Ovary (tissue), 9 donors: ENCODE measurements around the gene TMEM121. TPM values are rescaled to one million over a fixed set of nuclear protein-coding genes. Genes with fewer than 3 reads are reported as not detected.

Experiments used
- DNase-seq, 5 donors: peaks; one replicate each; pipeline ENCODE4 v3.0.0-alpha.2; 2019 to 2020
- H3K27ac ChIP-seq, 2 donors: fragments of 200-600 bp; one replicate each; pipeline versions ENCODE4 v1.5.1 to v1.8.0; 2019 to 2022
- H3K27me3 ChIP-seq: fragments of 200-600 bp; one replicate; pipeline ENCODE4 v1.8.0; 2022
- H3K36me3 ChIP-seq: fragments of 200-600 bp; sonication (generic); one replicate; pipeline ENCODE4 v1.5.1; 2019
- H3K4me1 ChIP-seq: one replicate; pipeline ENCODE4 v1.8.1; 2013; ENCODE audit warnings: mild to moderate bottlenecking, moderate library complexity; ENCODE audit not compliant: insufficient read depth
- H3K4me3 ChIP-seq: fragments of 200-600 bp; sonication (generic); one replicate; pipeline ENCODE4 v1.5.1; 2017
- H3K9me3 ChIP-seq, 2 donors: fragments of 200-600 bp in 1 of 2; sonication (generic) in 1 of 2; one replicate each; pipeline versions ENCODE4 v1.5.1 to v1.8.1; 2013 to 2019; ENCODE audit warnings: mild to moderate bottlenecking in 1 of 2, moderate library complexity in 1 of 2
- EP300 ChIP-seq: sonication (generic); formaldehyde crosslinking; IDR thresholded peaks from one replicate; pipeline ENCODE4 v1.6.1; 2017; ENCODE audit warnings: antibody characterized with exemption
- POLR2A ChIP-seq: fragments of 450-650 bp; IDR thresholded peaks from one replicate; pipeline ENCODE4 v1.6.1; 2017; ENCODE audit warnings: antibody characterized with exemption, mild to moderate bottlenecking, moderate library complexity
- WGBS, 3 donors: extraction: QIAGEN DNeasy Blood & Tissue Kit in 1 of 3; methylation state at CpG; one replicate each; pipeline versions ENCODE4 v1.1.5 to v1.1.7; 2013 to 2017; 5-methylcytosine and 5-hydroxymethylcytosine counted together
- intact Hi-C, 4 donors: fragments of 100-400 bp; cut with DNase I; formaldehyde crosslinking; loops; one replicate each; pipeline versions ENCODE4 v1.11.0 to v1.15.1; 2022 to 2023
- polyA plus RNA-seq, 2 donors: library from polyadenylated mRNA; stranded (reverse); fragments of 200-250 nt in 1 of 2; fragments of 350-450 nt in 1 of 2; fragmentation: Illumina TruSeq in 1 of 2; extraction: RNeasy Lipid Tissue Mini Kit (QIAGEN cat#74804) in 1 of 2; gene quantifications; one replicate each; pipeline ENCODE4 v1.2.3, GENCODE V29; 2013 to 2014
- total RNA-seq, 7 donors: library from RNA; depleted of rRNA in 2 of 7; stranded (reverse); fragments of >200 nt in 2 of 7; fragmentation: NEBNext Ultra II Directional in 3 of 7; extraction: Animal tissue kit (Norgen Biotek cat#: 25700) in 3 of 7; gene quantifications; one replicate each; pipeline versions ENCODE4 v1.1.0 to v1.2.4, GENCODE V29; 2016 to 2023
- TF ChIP-seq, protein P1 (sequence below), 3 donors: fragments of 450-650 bp in 2 of 3; fragments of 200-600 bp in 1 of 3; IDR thresholded peaks; one replicate each; pipeline versions ENCODE4 v1.5.1 to v1.8.0; 2016 to 2022; ENCODE audit warnings: antibody characterized with exemption in 3 of 3, mild to moderate bottlenecking in 1 of 3
- donor health status: DM: no; HTN: no; CAD: no; lungs with moderate emphysema.
- donor health status: DM: no; HTN: no; CAD: no.
- donor health status: Bipolar disorder and iron deficiency.
- donor health status: DM: yes; HTN: yes; CAD: no.
- donor health status: DM: no; HTN: no; CAD: no.
- donor health status: DM: yes; HTN: yes; CAD: no.

Gene TMEM121
- total and polyA plus RNA-seq, 9 donors = 3.3 to 9.0 (median 4.1) TPM; not detected in 1

DNA sequence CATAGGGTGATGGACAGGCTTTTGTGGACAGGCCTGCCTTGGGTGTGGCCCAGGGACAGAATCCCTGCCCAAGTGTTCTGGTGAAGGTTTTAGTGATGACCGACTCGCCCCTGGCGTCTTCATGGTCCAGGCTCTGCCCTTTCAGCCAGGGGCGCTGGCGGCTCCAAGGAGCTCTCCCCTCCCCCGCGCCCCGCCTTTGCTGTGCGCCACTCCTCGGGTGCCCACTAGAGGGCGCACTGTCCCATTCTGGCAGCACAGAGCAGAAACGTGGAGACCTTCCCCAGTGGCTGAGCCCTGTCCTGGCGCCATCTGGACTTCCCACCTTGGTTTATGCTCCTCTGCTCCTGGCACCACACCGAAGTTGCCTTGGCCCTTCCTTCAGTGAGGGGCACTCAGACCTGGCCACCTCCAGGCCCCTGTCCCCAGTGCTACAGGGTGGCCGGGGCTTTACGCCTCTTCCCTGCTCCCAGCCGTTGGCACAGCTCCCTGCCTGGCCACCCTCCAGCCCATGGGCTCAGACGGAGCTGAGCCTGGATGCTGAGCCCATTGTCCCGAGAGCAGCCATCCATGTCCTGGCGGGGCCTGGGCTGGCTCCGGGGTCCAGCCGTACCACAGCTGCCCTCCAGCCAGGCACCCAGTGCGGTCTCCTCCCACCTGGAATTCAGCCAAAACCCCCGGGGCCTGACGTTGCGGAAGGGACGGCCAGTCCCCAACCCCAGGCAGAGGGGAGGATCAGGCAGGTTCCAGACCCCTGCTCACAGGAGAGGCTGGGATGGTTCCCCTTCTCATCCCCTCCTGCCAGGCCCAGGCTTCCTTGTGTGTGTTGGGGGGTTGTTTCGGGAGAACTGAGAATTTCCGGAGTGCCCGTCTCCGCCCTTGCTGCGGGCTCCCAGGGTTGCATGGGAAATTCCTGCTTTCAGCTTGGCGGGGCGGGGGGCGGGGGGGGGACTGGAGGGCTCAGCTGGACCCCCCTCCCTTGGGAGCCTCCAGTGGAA is 45.3 kb upstream of the TMEM121 start:
- no peaks in the 10 kb centered on the region for H3K27me3 ChIP-seq
- 0 to 1% (median 1%) methylated on average over 23 to 35 of the region's 35 CpGs for WGBS, 3 donors
- H3K4me1 ChIP-seq = peaks cover 19% of the 10 kb centered on the region
- intact Hi-C loops = no loop called here
- no peaks in the 10 kb centered on the region for H3K9me3 ChIP-seq
- no peak for TF ChIP-seq EP300
- peak; percentile 55 for TF ChIP-seq POLR2A
- TF ChIP-seq, protein P1, sequence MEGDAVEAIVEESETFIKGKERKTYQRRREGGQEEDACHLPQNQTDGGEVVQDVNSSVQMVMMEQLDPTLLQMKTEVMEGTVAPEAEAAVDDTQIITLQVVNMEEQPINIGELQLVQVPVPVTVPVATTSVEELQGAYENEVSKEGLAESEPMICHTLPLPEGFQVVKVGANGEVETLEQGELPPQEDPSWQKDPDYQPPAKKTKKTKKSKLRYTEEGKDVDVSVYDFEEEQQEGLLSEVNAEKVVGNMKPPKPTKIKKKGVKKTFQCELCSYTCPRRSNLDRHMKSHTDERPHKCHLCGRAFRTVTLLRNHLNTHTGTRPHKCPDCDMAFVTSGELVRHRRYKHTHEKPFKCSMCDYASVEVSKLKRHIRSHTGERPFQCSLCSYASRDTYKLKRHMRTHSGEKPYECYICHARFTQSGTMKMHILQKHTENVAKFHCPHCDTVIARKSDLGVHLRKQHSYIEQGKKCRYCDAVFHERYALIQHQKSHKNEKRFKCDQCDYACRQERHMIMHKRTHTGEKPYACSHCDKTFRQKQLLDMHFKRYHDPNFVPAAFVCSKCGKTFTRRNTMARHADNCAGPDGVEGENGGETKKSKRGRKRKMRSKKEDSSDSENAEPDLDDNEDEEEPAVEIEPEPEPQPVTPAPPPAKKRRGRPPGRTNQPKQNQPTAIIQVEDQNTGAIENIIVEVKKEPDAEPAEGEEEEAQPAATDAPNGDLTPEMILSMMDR (IDR thresholded peaks at IDR 0.05) = peak; percentile 97 to 99 (median 98)
- H3K27ac ChIP-seq = peak overlapping the region in 1 of 2 donors; percentile 54
- H3K4me3 ChIP-seq = peak overlapping the region; percentile 38
- peak; percentile 81 to 95 (median 92) for DNase-seq
- no peaks in the 10 kb centered on the region for H3K36me3 ChIP-seq

DNA sequence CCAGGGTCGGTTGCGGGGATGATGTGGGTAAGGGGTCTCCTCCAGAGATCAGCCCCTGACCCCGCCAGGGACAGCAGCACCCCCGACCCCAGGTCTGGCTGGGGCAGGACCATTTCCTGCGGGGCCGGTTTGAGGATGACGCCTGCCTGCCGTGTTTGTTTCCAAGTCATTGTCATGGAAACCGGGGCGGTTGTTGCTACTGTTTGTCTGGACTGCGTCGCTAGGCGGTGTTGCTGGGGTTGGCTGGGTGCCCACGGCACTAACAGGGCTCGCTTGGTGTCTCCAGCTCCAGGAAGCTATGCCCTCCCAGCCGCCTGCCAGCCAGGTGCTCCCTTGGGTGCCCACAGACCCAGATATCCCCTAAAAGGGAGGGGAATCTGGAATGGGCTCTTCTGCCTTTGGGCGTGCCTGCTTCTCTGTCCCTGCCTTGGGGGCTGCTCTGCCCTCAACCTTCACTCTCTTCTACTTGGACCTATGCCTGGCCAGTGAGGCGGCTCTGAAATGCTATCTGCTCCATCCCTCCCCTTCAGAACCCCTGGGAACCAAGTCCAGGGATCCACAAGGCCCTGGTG is 44.4 kb upstream of the TMEM121 start:
- peak; percentile 79 to 95 (median 90) for DNase-seq
- intact Hi-C loops = no loop called here
- H3K27ac ChIP-seq = peak overlapping the region in 1 of 2 donors; percentile 54
- H3K27me3 ChIP-seq = no peaks in the 10 kb centered on the region
- 1 to 2% (median 1%) methylated on average over 18 of the region's 18 CpGs for WGBS, 3 donors
- H3K36me3 ChIP-seq = no peaks in the 10 kb centered on the region
- TF ChIP-seq POLR2A = no peak
- TF ChIP-seq EP300 = peak; percentile 34
- TF ChIP-seq, protein P1 (IDR thresholded peaks at IDR 0.05) = peak in 1 of 3 donors; percentile 22
- peaks cover 15% of the 10 kb centered on the region for H3K4me1 ChIP-seq
- H3K4me3 ChIP-seq = peak overlapping the region; percentile 38
- no peaks in the 10 kb centered on the region for H3K9me3 ChIP-seq

DNA sequence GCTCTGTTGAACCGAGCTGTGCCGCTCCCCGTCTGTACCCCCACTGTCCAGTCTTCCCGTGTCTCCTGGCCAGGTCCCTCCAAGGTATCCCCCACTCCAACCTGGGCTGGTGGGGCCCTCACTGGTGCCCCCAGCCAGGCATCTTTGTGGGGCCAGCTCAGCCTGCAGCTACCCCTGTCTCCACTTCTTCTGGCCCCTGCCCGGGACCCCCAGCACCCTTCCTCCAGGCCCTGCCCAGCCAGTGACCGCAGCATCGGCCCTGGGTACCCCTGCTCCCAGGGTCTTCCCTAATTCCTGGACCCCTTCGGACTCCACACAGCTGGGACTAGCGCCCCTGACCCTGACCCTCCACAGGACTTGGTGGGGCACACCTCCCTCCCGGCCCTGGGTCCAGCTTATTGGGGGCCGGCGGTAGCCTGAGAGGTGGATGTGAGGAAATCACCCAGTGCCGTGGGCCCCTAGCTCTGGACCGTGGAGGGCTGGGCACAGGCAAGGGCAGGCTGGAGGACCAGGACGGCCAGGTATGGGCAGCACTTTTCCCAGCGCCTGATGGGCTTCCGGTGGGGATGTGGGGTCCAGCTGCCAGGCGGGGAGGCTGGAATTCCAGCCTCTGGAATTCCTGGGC is 43.8 kb upstream of the TMEM121 start:
- TF ChIP-seq POLR2A (no peak), EP300 (no peak)
- TF ChIP-seq, protein P1 (IDR thresholded peaks at IDR 0.05) = no peak
- DNase-seq = no peak
- Histone ChIP-seq H3K9me3 (no peaks in the 10 kb centered on the region), H3K4me1 (peaks cover 15% of the 10 kb centered on the region), H3K36me3 (no peaks in the 10 kb centered on the region), H3K4me3 (no peak overlapping the region), H3K27me3 (no peaks in the 10 kb centered on the region), H3K27ac (no peak overlapping the region)
- intact Hi-C loops = no loop called here
- 69 to 74% (median 73%) methylated on average over 17 to 18 of the region's 18 CpGs for WGBS, 3 donors

DNA sequence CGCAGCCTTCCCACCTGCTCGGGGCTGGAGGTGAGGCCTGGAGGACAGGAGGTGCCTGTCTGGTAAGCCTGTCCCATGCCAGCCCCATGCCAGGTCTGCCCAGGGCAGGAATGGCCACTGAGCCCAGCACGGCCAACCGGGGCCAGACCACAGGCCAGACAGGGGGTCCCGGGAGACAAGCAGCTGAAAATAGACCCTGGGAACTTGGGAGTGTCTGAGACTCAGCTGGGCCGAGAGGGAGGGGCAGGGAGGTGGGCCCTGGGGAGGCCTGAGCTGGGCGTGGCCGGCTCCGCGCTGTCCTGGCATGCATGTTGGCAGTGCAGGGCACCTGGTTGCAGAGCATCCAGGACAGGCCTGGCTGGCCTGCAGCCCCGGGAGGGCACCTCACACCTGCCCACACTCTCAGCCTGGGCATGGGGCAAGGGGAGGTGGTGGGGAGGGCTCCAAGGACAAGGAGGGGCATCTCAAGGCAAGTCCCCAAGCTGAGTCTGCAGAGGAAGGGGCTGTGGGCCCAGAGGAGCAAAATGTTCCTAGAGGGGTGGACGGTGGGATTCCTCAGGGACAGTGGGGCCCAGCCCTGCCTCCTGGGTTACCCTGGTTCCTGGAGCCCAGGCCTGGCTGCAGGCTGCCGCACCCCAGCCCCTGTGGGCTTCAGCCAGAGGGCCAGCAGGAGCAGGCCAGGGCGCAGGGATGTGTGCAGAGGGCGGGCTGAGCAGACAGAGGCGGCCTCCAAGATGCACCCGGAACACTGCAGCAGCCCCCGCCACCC is 42.9 kb upstream of the TMEM121 start:
- Histone ChIP-seq H3K36me3 (no peaks in the 10 kb centered on the region), H3K9me3 (no peaks in the 10 kb centered on the region), H3K27me3 (no peaks in the 10 kb centered on the region), H3K4me1 (peaks cover 15% of the 10 kb centered on the region), H3K27ac (no peak overlapping the region), H3K4me3 (no peak overlapping the region)
- WGBS, 3 donors = 66 to 76% (median 72%) methylated on average over 13 to 18 of the region's 18 CpGs
- TF ChIP-seq EP300 = no peak
- no peak for TF ChIP-seq POLR2A
- TF ChIP-seq, protein P1 (IDR thresholded peaks at IDR 0.05) = no peak
- intact Hi-C loops = no loop called here
- no peak for DNase-seq
